Prostate gland (tissue), 2 donors: Measurements from ENCODE around the gene TAS1R3.

Experiments used
- POLR2A ChIP-seq: fragments of 450-650 bp; IDR thresholded peaks from one replicate; pipeline ENCODE4 v1.6.1; 2016; ENCODE audit warnings: antibody characterized with exemption, mild to moderate bottlenecking
- TF ChIP-seq, protein P1 (sequence below), 4 experiments: fragments of 200-600 bp in 2 of 4; fragments of 450-650 bp in 2 of 4; sonication (generic) in 2 of 4; IDR thresholded peaks; 1 replicate in 3 of 4; 2 replicates in 1 of 4; pipeline ENCODE4 v1.5.1; 2016 to 2019; ENCODE audit warnings: antibody characterized with exemption in 4 of 4, mild to moderate bottlenecking in 2 of 4, moderate library complexity in 2 of 4

DNA sequence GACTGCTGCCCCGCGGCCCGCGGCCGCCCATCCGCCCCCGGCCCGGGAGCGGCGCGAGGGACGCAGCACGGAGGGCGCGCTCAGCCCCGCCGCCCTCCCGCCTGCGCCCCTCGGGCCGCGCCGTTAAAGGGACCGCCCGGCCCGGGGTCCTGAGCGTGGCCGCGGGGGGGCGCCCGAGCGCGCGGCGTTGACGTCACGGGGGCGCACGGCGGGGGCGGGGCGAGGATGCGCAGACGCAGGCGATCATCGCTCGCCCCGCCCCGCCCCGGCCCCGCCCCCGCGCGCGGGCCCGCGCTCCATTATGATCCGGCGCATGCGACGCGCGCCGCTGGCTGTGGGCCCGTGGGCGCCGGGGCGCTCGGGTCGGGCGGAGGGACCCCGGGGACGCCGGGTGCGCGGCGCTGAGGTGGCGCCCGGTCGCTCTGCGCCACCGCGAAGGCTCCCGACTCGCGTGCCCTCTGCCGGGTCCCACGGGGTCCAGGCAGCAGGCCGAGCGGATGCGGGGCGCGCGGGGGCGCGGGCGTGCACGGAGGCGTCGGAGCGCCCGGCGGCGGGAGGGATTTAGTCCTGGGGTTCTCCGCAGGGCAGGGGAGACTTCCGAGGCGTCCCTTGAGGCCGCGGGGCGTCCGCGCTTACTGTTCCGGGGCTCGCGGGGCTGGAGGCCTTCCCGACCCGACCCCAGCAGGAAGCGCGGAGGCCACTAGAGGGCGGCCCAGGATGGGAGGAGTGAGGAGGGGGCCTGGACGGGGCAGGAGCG lies 18.4 kb downstream of the TAS1R3 start, which contains the start of gene DVL1:
- TF ChIP-seq, protein P1, sequence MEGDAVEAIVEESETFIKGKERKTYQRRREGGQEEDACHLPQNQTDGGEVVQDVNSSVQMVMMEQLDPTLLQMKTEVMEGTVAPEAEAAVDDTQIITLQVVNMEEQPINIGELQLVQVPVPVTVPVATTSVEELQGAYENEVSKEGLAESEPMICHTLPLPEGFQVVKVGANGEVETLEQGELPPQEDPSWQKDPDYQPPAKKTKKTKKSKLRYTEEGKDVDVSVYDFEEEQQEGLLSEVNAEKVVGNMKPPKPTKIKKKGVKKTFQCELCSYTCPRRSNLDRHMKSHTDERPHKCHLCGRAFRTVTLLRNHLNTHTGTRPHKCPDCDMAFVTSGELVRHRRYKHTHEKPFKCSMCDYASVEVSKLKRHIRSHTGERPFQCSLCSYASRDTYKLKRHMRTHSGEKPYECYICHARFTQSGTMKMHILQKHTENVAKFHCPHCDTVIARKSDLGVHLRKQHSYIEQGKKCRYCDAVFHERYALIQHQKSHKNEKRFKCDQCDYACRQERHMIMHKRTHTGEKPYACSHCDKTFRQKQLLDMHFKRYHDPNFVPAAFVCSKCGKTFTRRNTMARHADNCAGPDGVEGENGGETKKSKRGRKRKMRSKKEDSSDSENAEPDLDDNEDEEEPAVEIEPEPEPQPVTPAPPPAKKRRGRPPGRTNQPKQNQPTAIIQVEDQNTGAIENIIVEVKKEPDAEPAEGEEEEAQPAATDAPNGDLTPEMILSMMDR (IDR thresholded peaks at IDR 0.05) = peak; percentile 33 to 78 (median 54)
- TF ChIP-seq POLR2A = peak; percentile 17
